Measurements from ENCODE around the gene ELAC2. TPM values are rescaled to one million over a fixed set of nuclear protein-coding genes. Genes with fewer than 3 reads are reported as not detected.

The ELAC2 gene
- total and polyA plus RNA-seq, 2 donors (not counting 1 experiment from before 2014, with no cell fraction given), result 58.1 to 79.4 TPM

GRCh38 chr17:13031718-13032350 lies 14.0 kb upstream of the ELAC2 start:
- TF ChIP-seq EZH2 (IDR thresholded peaks at IDR 0.05; ENCODE audit: borderline replicate concordance, insufficient read depth, low read depth, low read length, poor library complexity, severe bottlenecking), result no peak
- peak; percentile 86 for TF ChIP-seq CTCF (IDR thresholded peaks at IDR 0.05)
- peaks cover 0 to 5% of the 10 kb centered on the region in 2 donors for H3K4me1 ChIP-seq (ENCODE audit: control insufficient read depth in 2 of 2, insufficient read depth in 2 of 2, low read length in 2 of 2)
- H3K9ac ChIP-seq (ENCODE audit: low read length), result no peak overlapping the region
- peak; percentile 68 for DNase-seq
- Mint-ChIP-seq H3K4me1 (peaks cover 6% of the 10 kb centered on the region), H3K27me3 (peaks cover 19% of the 10 kb centered on the region), H3K9me3 (ENCODE audit: insufficient read depth) (no peaks in the 10 kb centered on the region), H3K27ac (no peak overlapping the region), H3K4me3 (peak overlapping the region; percentile 66)
- H3K27me3 ChIP-seq (replicated peaks in 1 of 4; ENCODE audit: control extremely low read depth in 1 of 4, control insufficient read depth in 3 of 4, insufficient read depth in 4 of 4, low read length in 3 of 4), result peaks cover 0 to 3% (median 0%) of the 10 kb centered on the region in 4 experiments
- peak; percentile 73 for ATAC-seq (ENCODE audit: low read depth)
- intact Hi-C loops (cut with micrococcal nuclease), result loop anchor here (5.0 kb wide), 1 partner anchor 1270 kb away; the partner anchor contains the start of gene HS3ST3B1
- H3K36me3 ChIP-seq (replicated peaks in 1 of 2; ENCODE audit: control extremely low read depth in 1 of 2, control insufficient read depth in 1 of 2, extremely low read depth in 1 of 2, insufficient read depth in 2 of 2, low read length in 1 of 2), result no peaks in the 10 kb centered on the region
- H3K27ac ChIP-seq (ENCODE audit: low read length in 2 of 2), result no peak overlapping the region
- peak overlapping the region; percentile 62 for H3K4me2 ChIP-seq (replicated peaks; ENCODE audit: low read depth, low read length, poor library complexity, severe bottlenecking)
- no peaks in the 10 kb centered on the region for H4K20me1 ChIP-seq (ENCODE audit: control insufficient read depth, insufficient read depth, low read length, poor library complexity, severe bottlenecking)
- CTCF ChIA-PET, result interaction anchor here (0.7 to 8.3 kb wide), 15 partner anchors 8 to 1116 kb away, joined by 3 to 180 read pairs (median 4); partner anchors contain the start of gene ELAC2
- H3K79me2 ChIP-seq (ENCODE audit: control insufficient read depth, insufficient read depth, low read length), result no peaks in the 10 kb centered on the region
- H3K4me3 ChIP-seq (ENCODE audit: control extremely low read depth in 1 of 5, extremely low read depth in 1 of 5, insufficient read depth in 1 of 5, low read depth in 2 of 5, low read length in 4 of 5), result peak overlapping the region in 2 of 5 experiments; percentile 27 to 36
- peaks cover 0 to 6% (median 0%) of the 10 kb centered on the region in 3 donors for H3K9me3 ChIP-seq (ENCODE audit: control extremely low read depth in 1 of 3, control insufficient read depth in 2 of 3, insufficient read depth in 1 of 3, low read length in 2 of 3)
- H2AFZ ChIP-seq (ENCODE audit: insufficient read depth, low read depth, low read length, poor library complexity, severe bottlenecking), result peak overlapping the region; percentile 76
- WGBS (ENCODE audit: insufficient coverage), result 40% methylated on average over 10 of the region's 16 CpGs
- POLR2A ChIA-PET, result no interaction called here

All from B cell (primary cell).